PFSK-1 (cell line): ENCODE measurements around the gene TSPAN16.

Source experiments
- FOXP2 ChIP-seq: optimal IDR thresholded peaks from 2 replicates; pipeline ENCODE3; 2011; ENCODE audit warnings: borderline replicate concordance, control low read depth, inconsistent platforms; ENCODE audit not compliant: insufficient read depth; ENCODE audit errors: extremely low read length, extremely low read depth
- POLR2AphosphoS5 ChIP-seq: IDR thresholded peaks from 2 replicates; pipeline ENCODE4 v1.6.1; 2012; ENCODE audit warnings: low read depth, mild to moderate bottlenecking, control low read depth, low read length, moderate library complexity
- SIN3A ChIP-seq: IDR thresholded peaks from 2 replicates; pipeline ENCODE4 v1.6.1; 2012; ENCODE audit warnings: mild to moderate bottlenecking, low read length, moderate library complexity, borderline replicate concordance; ENCODE audit not compliant: insufficient read depth
- TAF1 ChIP-seq: IDR thresholded peaks from 2 replicates; pipeline ENCODE4 v1.6.1; 2012; ENCODE audit warnings: low read length, control low read depth, borderline replicate concordance; ENCODE audit not compliant: insufficient read depth
- TF ChIP-seq, protein P1 (sequence below), 2 experiments: IDR thresholded peaks; 2 replicates each; pipeline versions ENCODE4 v1.6.1 to v1.8.0; 2011 to 2012; ENCODE audit warnings: low read depth in 2 of 2, low read length in 2 of 2, control low read depth in 1 of 2, inconsistent platforms in 1 of 2, mild to moderate bottlenecking in 1 of 2, moderate library complexity in 1 of 2; ENCODE audit not compliant: insufficient read depth in 1 of 2

The TSPAN16 gene

GRCh38 chr19:11364296-11364904 is 68.4 kb downstream of the TSPAN16 start:
- no peak for TF ChIP-seq FOXP2
- no peak for TF ChIP-seq TAF1

DNA sequence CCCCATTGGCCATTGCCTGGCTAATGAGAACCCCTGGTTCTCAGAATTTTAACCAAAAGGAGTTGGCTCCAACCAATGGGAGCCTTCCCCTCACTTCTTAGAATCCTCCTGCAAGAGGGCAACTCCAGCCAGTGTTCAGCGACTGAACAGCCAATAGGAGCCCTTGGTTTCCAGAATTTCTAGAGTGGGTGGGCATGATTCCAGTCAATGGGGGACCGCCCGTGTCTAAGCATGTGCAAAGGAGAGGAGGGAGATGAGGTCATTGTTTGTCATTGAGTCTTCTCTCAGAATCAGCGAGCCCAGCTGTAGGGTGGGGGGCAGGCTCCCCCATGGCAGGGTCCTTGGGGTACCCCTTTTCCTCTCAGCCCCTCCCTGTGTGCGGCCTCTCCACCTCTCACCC is 69.0 kb downstream of the TSPAN16 start:
- TF ChIP-seq POLR2AphosphoS5: no peak
- TF ChIP-seq TAF1: no peak
- TF ChIP-seq, protein P1, sequence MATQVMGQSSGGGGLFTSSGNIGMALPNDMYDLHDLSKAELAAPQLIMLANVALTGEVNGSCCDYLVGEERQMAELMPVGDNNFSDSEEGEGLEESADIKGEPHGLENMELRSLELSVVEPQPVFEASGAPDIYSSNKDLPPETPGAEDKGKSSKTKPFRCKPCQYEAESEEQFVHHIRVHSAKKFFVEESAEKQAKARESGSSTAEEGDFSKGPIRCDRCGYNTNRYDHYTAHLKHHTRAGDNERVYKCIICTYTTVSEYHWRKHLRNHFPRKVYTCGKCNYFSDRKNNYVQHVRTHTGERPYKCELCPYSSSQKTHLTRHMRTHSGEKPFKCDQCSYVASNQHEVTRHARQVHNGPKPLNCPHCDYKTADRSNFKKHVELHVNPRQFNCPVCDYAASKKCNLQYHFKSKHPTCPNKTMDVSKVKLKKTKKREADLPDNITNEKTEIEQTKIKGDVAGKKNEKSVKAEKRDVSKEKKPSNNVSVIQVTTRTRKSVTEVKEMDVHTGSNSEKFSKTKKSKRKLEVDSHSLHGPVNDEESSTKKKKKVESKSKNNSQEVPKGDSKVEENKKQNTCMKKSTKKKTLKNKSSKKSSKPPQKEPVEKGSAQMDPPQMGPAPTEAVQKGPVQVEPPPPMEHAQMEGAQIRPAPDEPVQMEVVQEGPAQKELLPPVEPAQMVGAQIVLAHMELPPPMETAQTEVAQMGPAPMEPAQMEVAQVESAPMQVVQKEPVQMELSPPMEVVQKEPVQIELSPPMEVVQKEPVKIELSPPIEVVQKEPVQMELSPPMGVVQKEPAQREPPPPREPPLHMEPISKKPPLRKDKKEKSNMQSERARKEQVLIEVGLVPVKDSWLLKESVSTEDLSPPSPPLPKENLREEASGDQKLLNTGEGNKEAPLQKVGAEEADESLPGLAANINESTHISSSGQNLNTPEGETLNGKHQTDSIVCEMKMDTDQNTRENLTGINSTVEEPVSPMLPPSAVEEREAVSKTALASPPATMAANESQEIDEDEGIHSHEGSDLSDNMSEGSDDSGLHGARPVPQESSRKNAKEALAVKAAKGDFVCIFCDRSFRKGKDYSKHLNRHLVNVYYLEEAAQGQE (IDR thresholded peaks at IDR 0.05; ENCODE audit: insufficient read depth in 1 of 2, low read depth in 2 of 2, low read length in 2 of 2): no peak
- no peak for TF ChIP-seq SIN3A
- no peak for TF ChIP-seq FOXP2
